Neural cell (in vitro differentiated cells): ENCODE data around the gene TSNAXIP1. TPM values are rescaled to one million over a fixed set of nuclear protein-coding genes. Genes with fewer than 3 reads are reported as not detected.

Experiments
- H2AFZ ChIP-seq: fragments of 200-600, 300-800 bp; sonication (generic), shearing (Covaris generic); 2 replicates; pipeline ENCODE4 v1.6.0; 2014; ENCODE audit warnings: low read depth, mild to moderate bottlenecking, antibody characterized with exemption, low read length, moderate library complexity
- H3F3A ChIP-seq: fragments of 200-600 bp; shearing (Covaris generic); 2 replicates; pipeline ENCODE4 v1.6.1; 2016; ENCODE audit warnings: mild to moderate bottlenecking, moderate library complexity, mixed read lengths, antibody characterized with exemption, low read length; ENCODE audit not compliant: insufficient read depth, poor library complexity, severe bottlenecking
- H3K27ac ChIP-seq: fragments of 200-600, 300-800 bp; sonication (generic), shearing (Covaris generic); 2 replicates; pipeline ENCODE4 v1.5.1; 2014; ENCODE audit warnings: mild to moderate bottlenecking, low read length, moderate library complexity
- H3K27me3 ChIP-seq: fragments of 300-800, 200-600 bp; sonication (generic), shearing (Covaris generic); 2 replicates; pipeline ENCODE4 v1.6.0; 2014; ENCODE audit warnings: mild to moderate bottlenecking, low read depth, low read length, moderate library complexity; ENCODE audit not compliant: insufficient read depth
- H3K36me3 ChIP-seq: fragments of 300-800, 200-600 bp; sonication (generic), shearing (Covaris generic); 2 replicates; pipeline ENCODE4 v1.5.1; 2014; ENCODE audit warnings: mild to moderate bottlenecking, antibody characterized with exemption, low read length, moderate library complexity; ENCODE audit not compliant: insufficient read depth
- H3K4me2 ChIP-seq: fragments of 300-800, 200-600 bp; sonication (generic), shearing (Covaris generic); 2 replicates; pipeline ENCODE4 v1.6.0; 2014; ENCODE audit warnings: mild to moderate bottlenecking, low read length
- H3K4me3 ChIP-seq: fragments of 300-800, 200-600 bp; sonication (generic), shearing (Covaris generic); 2 replicates; pipeline ENCODE4 v1.5.1; 2014; ENCODE audit warnings: mild to moderate bottlenecking, low read length, moderate library complexity
- H3K79me2 ChIP-seq: fragments of 200-600 bp; shearing (Covaris generic); replicated peaks from 2 replicates; pipeline ENCODE4 v1.6.0; 2014; ENCODE audit warnings: mild to moderate bottlenecking, low read length, moderate library complexity; ENCODE audit not compliant: insufficient read depth
- H3K9ac ChIP-seq: fragments of 300-800, 200-600 bp; sonication (generic), shearing (Covaris generic); 2 replicates; pipeline ENCODE4 v1.6.1; 2016; ENCODE audit warnings: mild to moderate bottlenecking, low read length, mixed read lengths
- H3K9me2 ChIP-seq: fragments of 200-600 bp; shearing (Covaris generic); 2 replicates; pipeline ENCODE4 v1.6.1; 2016; ENCODE audit warnings: mild to moderate bottlenecking, low read length, mixed read lengths; ENCODE audit not compliant: insufficient read depth
- H3K9me3 ChIP-seq: fragments of 200-600, 300-800 bp; sonication (generic), shearing (Covaris generic); 2 replicates; pipeline ENCODE4 v1.6.1; 2016; ENCODE audit warnings: mild to moderate bottlenecking, mixed run types, low read length, moderate library complexity, mixed read lengths
- H4K20me1 ChIP-seq: fragments of 200-600 bp; shearing (Covaris generic); 2 replicates; pipeline ENCODE4 v1.6.1; 2016; ENCODE audit warnings: mild to moderate bottlenecking, mixed run types; ENCODE audit not compliant: insufficient read depth
- CTCF ChIP-seq: fragments of 450-650 bp; IDR thresholded peaks from 2 replicates; pipeline ENCODE4 v1.5.1; 2014; ENCODE audit warnings: antibody characterized with exemption, mild to moderate bottlenecking, moderate library complexity; ENCODE audit not compliant: poor library complexity, severe bottlenecking
- EP300 ChIP-seq: fragments of 450-650 bp; conservative IDR thresholded peaks from 2 replicates; pipeline ENCODE4 v1.6.1; 2014; ENCODE audit warnings: antibody characterized with exemption, mild to moderate bottlenecking, moderate library complexity; ENCODE audit not compliant: poor library complexity, severe bottlenecking
- EZH2 ChIP-seq: fragments of 200-600, 300-800 bp; shearing (Covaris generic), sonication (generic); IDR thresholded peaks from 2 replicates; pipeline ENCODE4 v1.6.1; 2014; ENCODE audit warnings: antibody characterized with exemption, low read length, borderline replicate concordance, mild to moderate bottlenecking; ENCODE audit not compliant: insufficient read depth, poor library complexity, severe bottlenecking
- MXI1 ChIP-seq: fragments of 450-650 bp; conservative IDR thresholded peaks from 2 replicates; pipeline ENCODE4 v1.6.1; 2014; ENCODE audit warnings: antibody characterized with exemption, mild to moderate bottlenecking; ENCODE audit not compliant: poor library complexity, severe bottlenecking
- POLR2AphosphoS5 ChIP-seq: IDR thresholded peaks from 2 replicates; pipeline ENCODE4 v1.6.1; 2012
- RAD21 ChIP-seq: fragments of 450-650 bp; conservative IDR thresholded peaks from 2 replicates; pipeline ENCODE4 v1.6.1; 2014; ENCODE audit warnings: antibody characterized with exemption, mild to moderate bottlenecking, moderate library complexity
- REST ChIP-seq: IDR thresholded peaks from 2 replicates; pipeline ENCODE4 v1.6.1; 2012; ENCODE audit warnings: borderline replicate concordance
- SMC3 ChIP-seq: fragments of 450-650 bp; conservative IDR thresholded peaks from 2 replicates; pipeline ENCODE4 v1.6.1; 2014; ENCODE audit warnings: antibody characterized with exemption, mild to moderate bottlenecking, moderate library complexity; ENCODE audit not compliant: poor library complexity
- TAF1 ChIP-seq: IDR thresholded peaks from 2 replicates; pipeline ENCODE4 v1.6.1; 2012; ENCODE audit warnings: low read depth
- polyA plus RNA-seq: library from polyadenylated mRNA; depleted of rRNA; stranded (reverse); fragments of >200 nt; gene quantifications from 2 replicates; pipeline ENCODE4 v1.2.3, GENCODE V29; 2014

TSNAXIP1 gene
- polyA plus RNA-seq, 1 donor from 2014 or later, result 31.0 TPM

- Histone ChIP-seq H2AFZ (no peak overlapping the region), H3K9me2 (no peaks in the 10 kb centered on the region), H3K79me2 (peaks cover 79% of the 10 kb centered on the region), H3K27me3 (no peaks in the 10 kb centered on the region), H3K4me3 (no peak overlapping the region), H3F3A (no peaks in the 10 kb centered on the region), H4K20me1 (no peaks in the 10 kb centered on the region), H3K9me3 (no peaks in the 10 kb centered on the region), H3K27ac (no peak overlapping the region), H3K9ac (no peak overlapping the region), H3K36me3 (no peaks in the 10 kb centered on the region), H3K4me2 (no peak overlapping the region)
- TF ChIP-seq TAF1 (no peak), MXI1 (no peak), EP300 (no peak), POLR2AphosphoS5 (no peak), EZH2 (no peak), RAD21 (no peak), REST (no peak), CTCF (no peak), SMC3 (no peak)
Measured at GRCh38 chr16:67801241-67801640, 5.4 kb upstream of the TSNAXIP1 start.

GRCh38 chr16:67801883-67802282 lies 4.8 kb upstream of the TSNAXIP1 start:
- TF ChIP-seq EP300, result no peak
- no peak for TF ChIP-seq TAF1
- H3F3A ChIP-seq, result no peaks in the 10 kb centered on the region
- H3K27me3 ChIP-seq, result no peaks in the 10 kb centered on the region
- H2AFZ ChIP-seq, result no peak overlapping the region
- no peak overlapping the region for H3K4me3 ChIP-seq
- no peaks in the 10 kb centered on the region for H3K9me2 ChIP-seq
- H3K36me3 ChIP-seq, result no peaks in the 10 kb centered on the region
- H3K79me2 ChIP-seq, result peaks cover 74% of the 10 kb centered on the region
- H3K9ac ChIP-seq, result no peak overlapping the region
- H4K20me1 ChIP-seq, result no peaks in the 10 kb centered on the region
- no peak overlapping the region for H3K27ac ChIP-seq
- no peak overlapping the region for H3K4me2 ChIP-seq
- H3K9me3 ChIP-seq, result no peaks in the 10 kb centered on the region

GRCh38 chr16:67803894-67804293 lies 2.8 kb upstream of the TSNAXIP1 start:
- TF ChIP-seq CTCF (no peak), RAD21 (no peak), EZH2 (no peak), SMC3 (no peak), POLR2AphosphoS5 (no peak), MXI1 (no peak), EP300 (no peak), TAF1 (no peak), REST (no peak)
- H3K79me2 ChIP-seq, result peaks cover 62% of the 10 kb centered on the region
- no peak overlapping the region for H3K27ac ChIP-seq

More at GRCh38 chr16:67803894-67804293, 2.8 kb upstream of the TSNAXIP1 start:
- Histone ChIP-seq H3K9ac (no peak overlapping the region), H2AFZ (no peak overlapping the region), H3F3A (no peaks in the 10 kb centered on the region), H3K36me3 (no peaks in the 10 kb centered on the region), H3K4me3 (no peak overlapping the region), H3K27me3 (no peaks in the 10 kb centered on the region), H4K20me1 (no peaks in the 10 kb centered on the region), H3K9me3 (no peaks in the 10 kb centered on the region), H3K4me2 (no peak overlapping the region), H3K9me2 (no peaks in the 10 kb centered on the region)
